GM19438 (cell line): ENCODE data around the gene FUBP1.
"Not testable (repeated sequence)": the region's sequence is repeated elsewhere in the genome, so short reads cannot be mapped to it uniquely, and the experiment has no call there.

ENCODE experiments used
- ATAC-seq: cut with Tn5 transposase; IDR thresholded peaks from one replicate; pipeline ENCODE4 v1.9.1; 2021; ENCODE audit warnings: low read depth; ENCODE audit not compliant: unreplicated experiment

The FUBP1 gene

GRCh38 chr1:77951328-77951727, 27.5 kb downstream of the FUBP1 start:
- no peak for ATAC-seq

- no peak for ATAC-seq
These were observed 28.0 kb downstream of the FUBP1 start for GRCh38 chr1:77950873-77951272.

- peak; percentile 45 for ATAC-seq
These were observed 29.9 kb downstream of the FUBP1 start for GRCh38 chr1:77948841-77949424.

DNA sequence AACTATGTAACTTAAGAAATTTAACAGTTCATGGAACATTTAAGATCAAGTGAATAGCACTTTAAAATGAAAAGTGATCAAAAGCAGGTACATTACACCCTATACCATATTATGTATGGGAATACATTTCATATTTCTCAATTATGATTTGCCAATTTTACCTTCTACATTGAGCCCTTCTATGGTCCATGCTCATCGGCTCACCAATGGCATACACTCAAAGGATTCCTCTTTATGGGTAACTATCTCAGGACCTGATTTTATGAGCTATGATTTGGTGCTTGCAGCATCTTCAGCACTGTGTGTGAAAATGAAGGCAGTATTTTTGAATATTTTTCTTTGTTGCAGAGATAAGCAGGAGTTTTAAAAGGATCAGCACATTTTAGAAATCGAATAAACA, 33.5 kb downstream of the FUBP1 start:
- no peak for ATAC-seq

DNA sequence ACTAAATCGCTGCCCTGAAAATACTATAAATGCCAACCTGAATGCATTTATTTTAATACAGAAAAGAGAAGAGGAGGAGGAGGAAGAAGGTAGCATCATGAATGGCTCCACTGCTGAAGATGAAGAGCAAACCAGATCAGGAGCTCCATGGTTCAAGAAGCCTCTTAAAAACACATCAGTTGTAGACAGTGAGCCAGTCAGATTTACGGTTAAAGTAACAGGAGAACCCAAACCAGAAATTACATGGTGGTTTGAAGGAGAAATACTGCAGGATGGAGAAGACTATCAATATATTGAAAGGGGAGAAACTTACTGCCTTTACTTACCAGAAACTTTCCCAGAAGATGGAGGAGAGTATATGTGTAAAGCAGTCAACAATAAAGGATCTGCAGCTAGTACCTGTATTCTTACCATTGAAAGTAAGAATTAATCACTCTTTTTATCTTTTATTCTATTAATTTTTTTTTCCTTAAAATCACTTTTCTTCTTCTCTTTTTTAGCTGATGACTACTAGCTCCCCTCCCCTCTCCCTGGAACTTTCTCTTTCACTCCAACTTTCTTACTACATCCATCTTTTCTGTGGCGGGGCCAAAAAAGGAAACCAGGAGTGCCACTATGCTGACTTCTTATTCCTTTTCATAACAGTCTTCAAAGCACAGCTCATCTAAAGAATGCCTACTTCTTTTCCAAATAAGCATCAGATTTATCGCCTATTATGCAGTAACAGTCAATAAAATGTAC, 36.3 kb downstream of the FUBP1 start:
- ATAC-seq, result no peak

DNA sequence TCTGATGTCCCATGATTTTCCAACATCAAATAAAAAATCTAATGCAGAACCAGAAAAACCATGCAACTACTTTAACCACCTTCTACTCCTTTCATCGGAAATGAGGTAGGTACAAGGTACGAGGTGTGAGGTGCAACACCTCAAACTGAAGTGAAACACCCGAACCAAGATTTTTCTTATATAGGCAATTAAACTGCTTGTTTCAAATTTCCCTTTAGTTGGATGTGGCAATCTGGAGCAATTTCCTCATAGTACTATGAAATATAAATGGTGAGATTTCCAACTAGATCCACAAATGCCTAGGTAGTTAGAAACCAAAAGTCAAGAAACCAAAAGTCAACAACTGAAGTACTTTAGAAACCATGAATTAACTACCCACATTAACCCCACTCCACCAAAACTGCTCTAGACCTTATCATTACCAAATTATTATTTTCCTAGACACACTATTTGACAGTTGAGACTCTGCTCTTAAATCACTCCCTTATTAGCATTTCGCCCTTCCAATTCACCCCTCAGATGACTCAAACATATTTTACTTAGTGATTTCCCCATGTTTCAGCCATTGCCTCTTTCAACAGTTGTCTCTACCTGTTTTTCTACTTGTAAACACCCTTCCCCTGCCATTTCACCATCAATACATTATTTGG, 37.8 kb downstream of the FUBP1 start:
- ATAC-seq, result no peak

GRCh38 chr1:77938651-77939050, 40.2 kb downstream of the FUBP1 start:
- no peak for ATAC-seq

DNA sequence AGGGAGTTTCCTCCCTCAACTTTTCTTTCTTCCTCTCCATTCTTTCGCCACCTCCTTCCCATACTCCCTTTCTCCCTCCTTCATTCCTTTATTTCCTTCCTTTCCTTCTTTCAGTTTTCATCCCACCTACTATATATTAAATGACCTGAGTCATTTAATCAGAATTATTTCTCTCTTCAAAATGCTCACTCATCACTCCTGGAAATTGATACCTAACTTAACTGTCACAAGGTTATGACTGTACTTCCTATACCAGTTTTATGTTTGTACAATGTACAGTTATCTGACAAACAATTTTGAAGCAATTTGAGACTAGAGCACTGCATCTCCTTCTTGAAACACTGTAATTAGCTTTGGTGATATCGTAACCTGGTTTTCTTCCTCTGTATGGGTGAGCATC, 49.1 kb downstream of the FUBP1 start:
- no peak for ATAC-seq

GRCh38 chr1:77927414-77927813, 51.5 kb downstream of the FUBP1 start:
- no peak for ATAC-seq

DNA sequence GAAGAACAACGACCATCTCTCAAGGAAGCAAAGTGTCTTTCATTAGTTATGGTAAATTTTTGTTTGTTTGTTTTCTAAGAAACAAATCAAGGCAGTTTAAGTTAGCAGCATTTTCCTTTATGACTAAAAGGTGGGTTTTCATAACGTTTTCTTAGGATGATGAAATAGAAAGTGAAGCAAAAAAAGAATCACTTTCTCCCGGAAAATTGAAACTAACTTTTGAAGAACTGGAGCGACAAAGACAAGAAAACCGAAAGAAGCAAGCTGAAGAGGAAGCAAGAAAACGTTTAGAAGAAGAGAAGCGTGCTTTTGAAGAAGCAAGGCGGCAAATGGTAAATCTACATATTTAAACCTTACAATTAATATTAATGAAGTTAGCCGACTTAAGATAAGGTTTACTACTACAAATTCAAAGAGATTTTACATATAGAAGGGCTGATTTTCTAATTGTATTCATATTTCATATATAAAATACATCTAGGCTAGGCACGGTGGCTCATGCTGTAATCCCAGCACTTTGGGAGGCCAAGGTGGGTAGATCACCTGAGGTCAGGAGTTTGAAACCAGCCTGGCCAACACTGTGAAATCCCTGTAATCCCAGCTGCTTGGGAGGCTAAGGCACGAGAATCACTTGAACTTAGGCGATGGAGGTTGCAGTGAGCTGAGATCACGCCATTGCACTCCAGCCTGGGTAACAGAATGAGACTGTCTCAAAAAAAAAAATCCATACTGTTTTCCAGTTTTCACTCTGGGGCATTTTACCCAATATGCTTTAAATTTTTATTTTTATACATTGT, 52.1 kb downstream of the FUBP1 start:
- ATAC-seq, result no peak

GRCh38 chr1:77925956-77926355, 52.9 kb downstream of the FUBP1 start:
- no peak for ATAC-seq

- ATAC-seq, result no peak
These were observed 53.4 kb downstream of the FUBP1 start for GRCh38 chr1:77925518-77925917.

GRCh38 chr1:77918918-77919317, 60.0 kb downstream of the FUBP1 start:
- not testable (repeated sequence) for ATAC-seq

GRCh38 chr1:77910116-77910515, 68.8 kb downstream of the FUBP1 start:
- ATAC-seq, result no peak

- ATAC-seq, result no peak
These were observed 72.2 kb downstream of the FUBP1 start for GRCh38 chr1:77906624-77907023.

DNA sequence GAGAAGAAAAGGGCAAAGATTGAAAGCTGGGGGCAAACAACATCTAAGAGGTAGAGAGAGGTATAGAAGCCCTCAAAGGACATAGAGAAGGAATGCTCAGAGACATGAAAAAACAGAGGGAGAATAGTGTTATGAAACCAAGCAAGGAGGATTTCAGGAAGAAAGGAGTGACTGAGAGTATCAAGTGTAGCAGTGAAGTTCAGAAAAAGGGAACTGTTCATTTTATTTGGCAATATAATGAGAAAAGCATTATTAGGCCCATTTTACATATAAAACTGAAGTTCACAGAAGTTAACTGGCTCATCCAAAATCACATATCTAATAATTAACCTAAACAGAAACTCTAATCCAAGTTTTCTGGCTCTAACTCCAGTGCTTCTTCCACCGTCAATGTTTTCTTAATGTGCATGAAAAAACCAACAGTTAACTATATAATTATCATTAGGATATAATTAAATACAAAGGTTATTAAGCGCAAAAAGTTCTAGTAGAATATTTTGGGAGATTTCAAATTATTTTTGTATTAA, 72.8 kb downstream of the FUBP1 start:
- no peak for ATAC-seq

DNA sequence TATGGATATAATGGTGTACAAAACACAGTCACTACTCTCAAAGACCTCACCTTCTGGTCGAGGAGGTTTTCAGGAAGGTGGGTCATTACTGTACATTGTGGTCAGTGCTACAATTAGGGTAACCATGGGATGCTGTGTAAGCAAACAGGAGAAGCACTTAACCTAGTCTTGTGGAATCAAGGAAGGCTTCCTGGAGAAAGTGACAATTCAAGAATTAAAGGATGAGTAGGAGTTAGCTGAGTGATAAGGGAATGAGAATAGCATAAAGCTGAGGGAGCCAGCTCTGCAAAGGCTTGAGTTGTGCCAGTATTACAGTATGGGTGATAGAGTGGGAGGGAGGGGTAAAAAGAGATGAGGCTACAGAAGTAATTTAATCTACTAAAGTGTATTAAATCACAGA, 73.3 kb downstream of the FUBP1 start:
- ATAC-seq, result no peak

- no peak for ATAC-seq
These were observed 78.1 kb downstream of the FUBP1 start for GRCh38 chr1:77900687-77901293.

DNA sequence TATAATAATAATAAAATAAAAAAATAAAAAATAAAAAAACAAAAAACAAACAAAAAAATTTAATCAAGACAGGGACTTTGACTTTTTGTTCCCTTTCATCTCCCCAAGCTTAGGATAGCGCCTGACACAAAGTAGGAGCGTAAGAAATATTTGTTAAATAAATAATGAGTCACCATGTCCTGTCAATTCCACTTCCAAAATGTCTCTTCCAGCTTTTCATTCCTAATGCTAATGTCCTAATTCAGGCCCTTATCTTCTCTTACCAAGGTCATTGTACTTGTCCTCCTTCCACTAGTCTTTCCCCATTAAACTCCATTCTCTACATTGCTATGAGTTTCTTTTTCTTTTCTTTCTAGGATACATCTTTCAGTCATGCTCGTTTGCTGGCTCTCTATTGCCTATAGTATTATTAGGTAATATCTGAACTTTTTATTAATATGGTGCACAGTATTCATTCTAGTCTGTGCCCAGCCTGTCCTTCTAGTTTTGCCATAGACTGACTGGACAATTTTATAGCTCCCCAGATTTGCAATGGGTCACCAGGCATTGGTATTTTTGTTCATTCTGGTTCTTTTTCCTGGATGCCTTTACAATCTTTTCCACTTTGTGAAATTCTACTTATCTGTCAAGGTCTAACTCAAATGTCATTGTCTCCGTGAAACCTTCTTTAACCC, 79.1 kb downstream of the FUBP1 start:
- no peak for ATAC-seq
